ENCODE data around the gene PLLP. TPM values are rescaled to one million over a fixed set of nuclear protein-coding genes. Genes with fewer than 3 reads are reported as not detected.

Gene PLLP
- total RNA-seq, 1 experiment from 2014 or later = 3.1 TPM

- DNase-seq (ENCODE audit: low read depth, low spot score) = no peak
- Histone ChIP-seq H3K4me3 (replicated peaks in 1 of 2; ENCODE audit: low read depth in 1 of 2, low read length in 2 of 2) (no peak overlapping the region), H3K4me2 (ENCODE audit: low read length) (no peak overlapping the region), H3K9ac (ENCODE audit: low read length) (no peak overlapping the region), H3K4me1 (ENCODE audit: control insufficient read depth in 1 of 2, insufficient read depth in 2 of 2, low read length in 2 of 2) (peaks cover 0 to 8% of the 10 kb centered on the region in 2 experiments; a peak in 2 of 4 replicates), H3K27me3 (ENCODE audit: insufficient read depth, low read length) (no peaks in the 10 kb centered on the region), H2AFZ (ENCODE audit: low read depth, low read length, poor library complexity, severe bottlenecking) (no peak overlapping the region), H3K9me2 (ENCODE audit: insufficient read depth) (no peaks in the 10 kb centered on the region), H3K9me3 (ENCODE audit: control insufficient read depth in 1 of 2, insufficient read depth in 1 of 2, low read depth in 1 of 2, low read length in 2 of 2) (no peaks in the 10 kb centered on the region), H4K20me1 (ENCODE audit: insufficient read depth) (no peaks in the 10 kb centered on the region), H3K27ac (ENCODE audit: low read depth, low read length) (no peak overlapping the region), H3K36me3 (ENCODE audit: control insufficient read depth in 1 of 2, insufficient read depth in 2 of 2, low read length in 2 of 2) (no peaks in the 10 kb centered on the region), H3K79me2 (ENCODE audit: insufficient read depth, low read length) (no peaks in the 10 kb centered on the region)
- ChIA-PET POLR2A (no interaction called here), RAD21 (ENCODE audit: low non-redundant PET in 1 of 2, low total read pairs in 2 of 2, uncharacterized antibody in 2 of 2, unreplicated experiment in 2 of 2) (no interaction called here), CTCF (no interaction called here)
- TF ChIP-seq, protein P1, sequence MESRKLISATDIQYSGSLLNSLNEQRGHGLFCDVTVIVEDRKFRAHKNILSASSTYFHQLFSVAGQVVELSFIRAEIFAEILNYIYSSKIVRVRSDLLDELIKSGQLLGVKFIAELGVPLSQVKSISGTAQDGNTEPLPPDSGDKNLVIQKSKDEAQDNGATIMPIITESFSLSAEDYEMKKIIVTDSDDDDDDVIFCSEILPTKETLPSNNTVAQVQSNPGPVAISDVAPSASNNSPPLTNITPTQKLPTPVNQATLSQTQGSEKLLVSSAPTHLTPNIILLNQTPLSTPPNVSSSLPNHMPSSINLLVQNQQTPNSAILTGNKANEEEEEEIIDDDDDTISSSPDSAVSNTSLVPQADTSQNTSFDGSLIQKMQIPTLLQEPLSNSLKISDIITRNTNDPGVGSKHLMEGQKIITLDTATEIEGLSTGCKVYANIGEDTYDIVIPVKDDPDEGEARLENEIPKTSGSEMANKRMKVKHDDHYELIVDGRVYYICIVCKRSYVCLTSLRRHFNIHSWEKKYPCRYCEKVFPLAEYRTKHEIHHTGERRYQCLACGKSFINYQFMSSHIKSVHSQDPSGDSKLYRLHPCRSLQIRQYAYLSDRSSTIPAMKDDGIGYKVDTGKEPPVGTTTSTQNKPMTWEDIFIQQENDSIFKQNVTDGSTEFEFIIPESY (IDR thresholded peaks at IDR 0.05; ENCODE audit: extremely low read depth, insufficient replicate concordance, low read length) = no peak
- TF ChIP-seq SRF (IDR thresholded peaks at IDR 0.05; ENCODE audit: low read depth) = no peak
- TF ChIP-seq ZFX (IDR thresholded peaks at IDR 0.05) = no peak
- no peak for TF ChIP-seq YY1 (IDR thresholded peaks at IDR 0.05; ENCODE audit: extremely low read depth, insufficient replicate concordance, low read depth, low read length)
- TF ChIP-seq ZNF274 (IDR thresholded peaks at IDR 0.05; ENCODE audit: low read depth, low read length) = no peak
- no peak for TF ChIP-seq REST (IDR thresholded peaks at IDR 0.05; ENCODE audit: low read depth)
- no peak for TF ChIP-seq ELF1 (IDR thresholded peaks at IDR 0.05; ENCODE audit: borderline replicate concordance, low read depth)
- no peak for TF ChIP-seq FOSL1 (IDR thresholded peaks at IDR 0.05; ENCODE audit: low read depth)
- no peak for TF ChIP-seq TCF7L2 (IDR thresholded peaks at IDR 0.05; ENCODE audit: borderline replicate concordance, extremely low read depth, insufficient read depth, insufficient read length)
- TF ChIP-seq POLR2AphosphoS5 (IDR thresholded peaks at IDR 0.05; ENCODE audit: low read depth, low read length) = no peak
- no TSS peak for BruUV-seq (replicated peaks)
- no peak for ATAC-seq
- intact Hi-C loops (cut with micrococcal nuclease) = no loop called here
Measured at GRCh38 chr16:57264950-57265371, 19.5 kb downstream of the PLLP start.
